ENCODE data around the gene DTYMK.
"Not testable (repeated sequence)": the region's sequence is repeated elsewhere in the genome, so short reads cannot be mapped to it uniquely, and the experiment has no call there.

The DTYMK gene

DNA sequence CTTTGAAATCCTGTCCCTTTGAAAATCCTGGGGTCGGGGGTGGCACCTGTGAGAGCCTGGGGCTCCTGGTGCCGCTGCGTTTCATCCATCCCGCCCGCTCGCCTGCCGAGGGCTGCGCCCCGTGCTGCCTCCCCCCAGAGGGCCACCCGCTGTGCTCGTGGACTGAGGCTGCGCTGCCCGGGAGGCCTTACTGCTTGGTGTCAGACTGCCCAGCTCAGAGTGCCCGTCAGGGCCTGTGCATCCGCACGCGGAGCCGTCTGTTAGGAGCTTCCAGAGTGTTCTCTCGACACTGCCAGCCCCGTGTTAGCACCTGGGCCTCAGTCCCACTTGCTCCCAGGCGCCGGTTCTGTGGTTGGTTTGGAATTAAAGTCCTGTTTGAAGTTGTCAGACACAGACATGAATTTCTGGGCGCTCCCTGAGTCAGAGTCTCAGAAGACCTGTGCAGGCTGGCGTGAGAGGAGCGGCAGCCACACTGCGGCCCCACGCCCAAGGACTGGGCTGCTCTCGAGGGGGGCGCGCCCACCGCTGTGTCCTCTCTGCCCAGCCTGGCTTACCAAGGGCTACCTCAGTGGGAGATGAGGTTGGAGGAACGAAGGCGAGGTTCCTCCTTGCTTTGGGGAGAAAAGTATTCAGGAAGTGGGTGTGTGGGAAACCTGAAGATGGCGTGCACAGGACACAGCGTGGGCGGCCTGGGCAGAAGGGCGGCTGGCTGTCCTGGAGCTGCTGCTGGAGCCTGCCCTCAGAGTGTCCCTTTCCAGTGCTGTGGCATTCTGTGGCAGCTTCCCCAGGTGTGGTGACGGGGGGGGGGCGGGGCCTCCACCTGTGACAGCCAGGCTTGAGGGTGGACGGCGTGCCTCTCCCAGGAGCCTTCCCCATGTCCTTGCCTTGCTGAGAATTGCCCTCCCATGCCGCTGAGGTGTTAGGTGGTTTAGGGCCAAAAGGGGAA lies 14.1 kb downstream of the DTYMK start:
- DNase-seq (ENCODE audit: low read depth) = no peak

- no peak for DNase-seq (ENCODE audit: low read depth)
Observed at GRCh38 chr2:241671457-241672240, 15.0 kb downstream of the DTYMK start.

- DNase-seq (ENCODE audit: low read depth) = no peak
Observed at GRCh38 chr2:241670333-241671110, 16.1 kb downstream of the DTYMK start.

DNA sequence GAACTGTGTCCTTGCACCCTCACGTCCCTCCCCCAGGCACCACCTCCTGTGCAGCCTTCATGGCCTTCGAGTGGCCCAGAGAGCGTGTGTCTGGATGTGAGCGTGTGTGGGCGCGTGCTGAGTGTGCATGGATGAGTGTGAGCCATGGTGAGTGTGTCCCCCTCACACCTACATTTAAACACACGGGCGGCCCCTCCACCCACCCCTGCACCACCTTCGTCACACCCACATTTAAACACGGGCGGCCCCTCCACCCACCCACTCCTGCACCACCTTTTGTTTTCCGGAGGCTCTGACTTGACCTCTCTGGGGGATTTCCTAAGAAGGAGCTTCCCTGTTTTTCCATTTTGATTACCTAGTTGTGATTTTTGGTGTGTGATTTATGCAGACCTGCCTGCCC lies 17.8 kb downstream of the DTYMK start:
- DNase-seq (ENCODE audit: low read depth) = no peak

- no peak for DNase-seq (ENCODE audit: low read depth)
Observed at GRCh38 chr2:241668354-241668753, 18.3 kb downstream of the DTYMK start.

- no peak for DNase-seq (ENCODE audit: low read depth)
Observed at GRCh38 chr2:241666627-241667400, 19.8 kb downstream of the DTYMK start.

DNA sequence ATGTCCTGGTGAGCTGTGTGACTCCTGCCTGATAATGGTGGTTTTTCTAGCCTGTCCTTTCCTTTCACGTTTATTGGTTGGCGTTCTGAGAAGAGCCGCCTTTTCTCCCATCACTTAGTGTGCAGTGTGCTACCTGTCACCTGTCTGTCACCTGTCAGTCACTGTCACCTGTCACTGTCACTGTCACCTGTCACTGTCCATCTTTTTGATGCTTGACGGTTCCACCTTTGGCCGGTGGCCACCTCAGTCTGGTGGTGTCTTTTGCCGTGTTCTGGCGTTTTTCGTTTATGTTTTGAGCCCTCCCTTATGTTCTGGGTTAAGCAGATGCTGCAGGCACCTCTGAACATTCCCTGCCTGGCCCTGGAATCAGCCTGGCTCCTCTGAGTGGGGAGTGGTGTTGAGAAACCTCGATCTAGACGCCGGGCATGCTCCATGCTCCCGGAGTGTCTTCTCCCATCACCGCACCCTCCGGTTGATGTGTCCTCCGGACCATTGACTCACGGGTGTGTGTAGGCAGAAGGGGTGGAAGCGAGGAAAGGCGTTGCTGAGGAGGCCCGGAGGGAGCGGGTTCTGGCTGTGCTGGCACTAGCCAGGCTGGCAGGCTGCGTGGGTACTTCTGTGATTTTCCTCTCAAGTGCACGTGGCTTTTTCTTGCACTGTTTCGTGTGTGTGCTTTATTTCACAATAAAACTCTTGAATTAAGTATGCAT lies 20.7 kb downstream of the DTYMK start:
- no peak for DNase-seq (ENCODE audit: low read depth)

DNA sequence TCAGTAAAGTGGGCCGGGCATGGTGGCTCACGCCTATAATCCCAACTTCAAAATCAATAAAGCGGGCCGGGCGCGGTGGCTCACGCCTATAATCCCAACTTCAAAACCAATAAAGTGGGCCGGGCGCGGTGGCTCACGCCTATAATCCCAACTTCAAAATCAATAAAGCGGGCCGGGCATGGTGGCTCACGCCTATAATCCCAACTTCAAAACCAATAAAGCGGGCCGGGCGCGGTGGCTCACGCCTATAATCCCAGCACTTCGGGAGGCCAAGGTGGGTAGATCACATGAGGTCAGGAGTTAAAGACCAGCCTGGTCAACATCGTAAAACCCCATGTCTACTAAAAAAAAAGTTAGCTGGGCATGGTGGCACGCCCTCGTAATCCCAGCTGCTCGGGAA lies 23.9 kb downstream of the DTYMK start:
- not testable (repeated sequence) for DNase-seq (ENCODE audit: low read depth)

- DNase-seq (ENCODE audit: low read depth) = no peak
Observed at GRCh38 chr2:241660593-241661213, 25.9 kb downstream of the DTYMK start.

DNA sequence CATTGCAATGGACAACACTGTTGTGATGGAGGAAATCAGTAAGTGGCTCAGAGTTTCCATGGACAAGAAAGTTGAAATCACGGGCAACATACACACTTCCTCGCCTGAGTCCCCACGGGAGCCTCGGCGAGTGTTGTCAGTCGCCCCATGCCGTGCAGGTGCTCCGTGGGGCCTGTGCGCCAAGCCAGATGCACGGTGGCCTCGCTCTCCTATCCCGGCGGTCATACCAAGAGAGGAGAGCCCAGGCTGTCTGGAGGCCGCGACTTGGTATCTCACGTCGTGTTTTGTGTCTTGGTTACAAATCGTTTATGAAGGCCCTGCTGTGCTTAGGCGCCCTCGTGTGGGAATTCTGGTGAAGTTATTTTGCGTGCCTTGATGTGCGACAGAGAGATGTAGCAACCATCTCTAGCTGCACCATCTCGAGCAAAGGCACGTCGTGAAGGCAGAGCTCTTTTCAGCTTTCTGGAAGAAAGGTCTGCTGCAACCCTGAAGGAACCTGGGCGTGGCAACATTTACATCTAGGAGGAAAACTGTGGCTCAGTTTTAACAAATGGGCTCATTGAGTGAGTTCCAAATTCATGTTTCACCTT lies 27.4 kb downstream of the DTYMK start:
- DNase-seq (ENCODE audit: low read depth) = peak; percentile 76

DNA sequence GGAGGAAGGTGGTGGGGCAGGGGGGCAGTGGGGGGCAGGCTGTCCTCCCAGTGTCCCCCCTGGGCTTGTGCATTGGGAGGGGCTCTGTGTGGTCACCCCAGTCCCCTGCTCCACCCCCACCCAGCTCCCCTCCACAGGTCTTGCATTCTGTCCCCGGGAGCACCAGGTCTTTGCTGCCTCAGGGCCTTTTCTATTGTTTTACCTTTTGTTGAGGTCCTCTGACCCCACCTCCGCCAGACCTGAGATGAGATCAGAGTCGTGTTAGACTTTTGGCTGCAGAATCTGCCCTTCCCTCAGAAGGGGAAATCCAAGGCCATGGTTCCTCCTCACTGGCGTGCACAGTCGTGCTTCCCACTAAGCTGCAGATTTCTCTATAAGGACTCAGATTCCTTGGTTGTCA lies 28.3 kb downstream of the DTYMK start:
- DNase-seq (ENCODE audit: low read depth) = no peak

- no peak for DNase-seq (ENCODE audit: low read depth)
Observed at GRCh38 chr2:241657786-241658254, 28.8 kb downstream of the DTYMK start.

GRCh38 chr2:241656190-241656741 lies 30.3 kb downstream of the DTYMK start:
- DNase-seq (ENCODE audit: low read depth) = no peak

GRCh38 chr2:241655516-241656189 lies 31.0 kb downstream of the DTYMK start:
- no peak for DNase-seq (ENCODE audit: low read depth)

GRCh38 chr2:241654551-241654950 lies 32.1 kb downstream of the DTYMK start:
- no peak for DNase-seq (ENCODE audit: low read depth)

DNA sequence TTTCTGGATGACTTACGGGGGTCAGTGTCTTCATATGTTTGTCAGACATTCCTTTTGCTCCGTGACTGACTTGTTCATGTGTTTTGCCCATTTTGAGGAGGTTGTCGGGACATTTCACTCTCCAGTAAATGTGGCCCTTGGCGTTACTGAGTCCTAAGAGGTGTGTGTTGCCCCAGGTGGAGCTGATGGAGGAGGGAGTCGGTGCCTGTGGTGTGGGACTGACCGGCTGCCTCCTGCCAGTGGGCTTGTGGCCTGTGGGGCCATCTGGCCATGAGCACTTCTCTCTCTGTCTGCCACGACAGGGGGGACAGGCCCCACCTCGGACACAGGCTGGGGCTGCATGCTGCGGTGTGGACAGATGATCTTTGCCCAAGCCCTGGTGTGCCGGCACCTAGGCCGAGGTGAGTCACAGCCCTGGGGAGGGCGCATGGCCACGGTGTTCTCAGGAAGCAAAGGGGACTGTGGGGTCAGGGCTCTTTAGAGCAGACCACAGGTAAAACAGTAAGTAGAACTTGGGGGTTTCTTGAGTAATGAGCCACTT lies 33.3 kb downstream of the DTYMK start:
- no peak for DNase-seq (ENCODE audit: low read depth)

DNA sequence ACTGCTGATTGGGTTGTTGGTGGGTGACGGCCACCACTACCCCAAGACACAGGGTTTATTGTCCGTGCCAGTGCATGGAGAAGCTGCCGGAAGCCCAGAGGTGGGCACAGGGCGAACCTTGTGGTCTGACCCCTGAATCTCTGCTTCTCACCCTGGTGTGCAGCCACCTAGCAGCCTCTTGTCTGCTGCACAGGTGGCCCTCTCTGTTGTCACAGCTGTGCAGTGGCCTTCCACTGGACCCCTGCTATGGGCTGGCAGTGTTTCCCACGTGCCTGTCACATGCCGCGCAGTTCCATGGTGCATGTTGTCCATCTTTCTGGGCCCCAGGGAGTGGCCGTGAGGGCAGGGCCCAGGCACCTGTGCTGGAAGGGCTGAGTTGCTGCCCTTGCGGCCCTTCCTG lies 33.9 kb downstream of the DTYMK start:
- no peak for DNase-seq (ENCODE audit: low read depth)

- DNase-seq (ENCODE audit: low read depth) = no peak
Observed at GRCh38 chr2:241652142-241652541, 34.5 kb downstream of the DTYMK start.

DNA sequence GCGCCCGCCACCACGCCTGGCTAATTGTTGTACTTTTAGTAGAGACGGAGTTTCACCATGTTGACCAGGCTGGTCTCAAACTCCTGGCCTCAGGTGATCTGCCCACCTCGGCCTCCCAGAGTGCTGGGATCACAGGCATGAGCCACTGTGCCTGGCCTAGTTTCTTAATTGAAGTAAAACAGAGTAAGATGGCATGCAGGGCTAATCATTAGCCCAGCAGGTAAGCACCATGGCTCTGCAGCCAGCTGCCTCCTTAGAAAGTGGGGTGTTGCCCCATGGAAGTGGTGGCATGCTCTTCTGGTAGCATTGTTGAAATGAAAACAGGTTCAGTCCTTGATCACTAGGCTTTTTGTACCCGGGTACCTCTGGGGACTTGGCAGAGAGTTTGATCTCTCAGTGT lies 36.7 kb downstream of the DTYMK start:
- DNase-seq (ENCODE audit: low read depth) = no peak
